SK-N-SH (cell line): ENCODE data around the gene NME5. TPM values are rescaled to one million over a fixed set of nuclear protein-coding genes. Genes with fewer than 3 reads are reported as not detected.

Experiments
- CTCF ChIA-PET: fragments of 300-600, 350-600 bp; formaldehyde crosslinking; extraction: SDS; loops from one replicate; lab custom pipeline; 2021; lab: Yijun Ruan, JAX
- POLR2A ChIA-PET: fragments of 350-600 bp; sonication (Branson Sonifier 250); formaldehyde crosslinking; extraction: SDS; loops from one replicate; lab custom pipeline; 2020; ENCODE audit warnings: antibody characterized with exemption, inconsistent platforms; lab: Yijun Ruan, JAX
- DNase-seq: peaks from one replicate; pipeline ENCODE4 v3.0.0; 2012
- H2AFZ ChIP-seq: fragments of 200-600 bp; sonication (generic); 2 replicates; pipeline ENCODE4 v1.8.1; 2016; ENCODE audit warnings: antibody characterized with exemption, mild to moderate bottlenecking, low read depth
- H3F3A ChIP-seq: fragments of 200-600 bp; sonication (generic); replicated peaks from 2 replicates; pipeline ENCODE3; 2016; ENCODE audit warnings: antibody characterized with exemption, mild to moderate bottlenecking; ENCODE audit not compliant: insufficient read depth
- H3K27ac ChIP-seq, 2 experiments: fragments of 200-500 bp in 1 of 2; fragments of 200-600 bp in 1 of 2; sonication (Bioruptor generic) in 1 of 2; sonication (generic), shearing (Covaris generic) in 1 of 2; 2 replicates each; pipeline versions ENCODE4 v1.5.1 to v1.6.1; 2014 to 2016; ENCODE audit warnings: low read depth in 2 of 2, inconsistent platforms in 1 of 2, low read length in 1 of 2, mild to moderate bottlenecking in 1 of 2, mixed read lengths in 1 of 2
- H3K27me3 ChIP-seq: fragments of 200-600 bp; sonication (generic), shearing (Covaris generic); 2 replicates; pipeline ENCODE4 v1.6.1; 2016; ENCODE audit warnings: mixed run types; ENCODE audit not compliant: insufficient read depth
- H3K36me3 ChIP-seq, 2 experiments: fragments of 200-500 bp in 1 of 2; fragments of 200-600 bp in 1 of 2; sonication (Bioruptor generic) in 1 of 2; sonication (generic) in 1 of 2; replicated peaks in 1 of 2; 2 replicates each; pipeline versions ENCODE3 to v1.5.1; 2014 to 2016; ENCODE audit warnings: low read length in 1 of 2, mild to moderate bottlenecking in 1 of 2; ENCODE audit not compliant: insufficient read depth in 2 of 2, control insufficient read depth in 1 of 2
- H3K4me1 ChIP-seq, 2 experiments: fragments of 200-500 bp in 1 of 2; fragments of 200-600 bp in 1 of 2; sonication (Bioruptor generic) in 1 of 2; sonication (generic), shearing (Covaris generic) in 1 of 2; 2 replicates each; pipeline versions ENCODE4 v1.5.1 to v1.6.1; 2014 to 2016; ENCODE audit warnings: low read depth in 1 of 2, low read length in 1 of 2, mixed run types in 1 of 2; ENCODE audit not compliant: insufficient read depth in 2 of 2, control insufficient read depth in 1 of 2
- H3K4me2 ChIP-seq: fragments of 200-600 bp; sonication (generic), shearing (Covaris generic); 2 replicates; pipeline ENCODE4 v1.6.1; 2017; ENCODE audit warnings: mixed run types
- H3K4me3 ChIP-seq, 2 experiments: fragments of 200-500 bp in 1 of 2; fragments of 200-600 bp in 1 of 2; sonication (Bioruptor generic) in 1 of 2; sonication (generic), shearing (Covaris generic) in 1 of 2; 2 replicates each; pipeline versions ENCODE4 v1.5.1 to v1.8.1; 2014 to 2016; ENCODE audit warnings: low read depth in 2 of 2, inconsistent platforms in 1 of 2, low read length in 1 of 2, mild to moderate bottlenecking in 1 of 2, mixed read lengths in 1 of 2, moderate library complexity in 1 of 2
- H3K79me2 ChIP-seq: fragments of 200-600 bp; sonication (generic); 2 replicates; pipeline ENCODE4 v1.8.1; 2017; ENCODE audit warnings: mild to moderate bottlenecking; ENCODE audit not compliant: insufficient read depth
- H3K9ac ChIP-seq: fragments of 200-600 bp; sonication (generic); 2 replicates; pipeline ENCODE4 v1.6.1; 2017; ENCODE audit warnings: mixed run types
- H3K9me2 ChIP-seq: fragments of 200-600 bp; sonication (generic); 2 replicates; pipeline ENCODE4 v1.6.1; 2017; ENCODE audit warnings: mixed run types
- H3K9me3 ChIP-seq: fragments of 200-600 bp; sonication (generic); 2 replicates; pipeline ENCODE4 v1.6.1; 2017; ENCODE audit warnings: mixed run types, mild to moderate bottlenecking, moderate library complexity
- H4K20me1 ChIP-seq: fragments of 200-600 bp; sonication (generic); 2 replicates; pipeline ENCODE4 v1.6.1; 2017; ENCODE audit warnings: mild to moderate bottlenecking, mixed run types; ENCODE audit not compliant: insufficient read depth
- CHD2 ChIP-seq: fragments of 150-350 bp; IDR thresholded peaks from 2 replicates; pipeline ENCODE4 v1.6.1; 2018; ENCODE audit warnings: low read length; ENCODE audit not compliant: partially characterized antibody
- CTCF ChIP-seq: fragments of 200-600 bp; sonication (generic); IDR thresholded peaks from 2 replicates; pipeline ENCODE4 v1.6.1; 2017; ENCODE audit warnings: antibody characterized with exemption, mild to moderate bottlenecking, moderate library complexity
- ELF1 ChIP-seq: IDR thresholded peaks from 2 replicates; pipeline ENCODE4 v1.4.0; 2012
- EZH2phosphoT487 ChIP-seq: fragments of 200-600 bp; sonication (generic); IDR thresholded peaks from 2 replicates; pipeline ENCODE4 v1.6.1; 2017; ENCODE audit warnings: low read depth, mixed run types, mild to moderate bottlenecking, antibody characterized with exemption, moderate library complexity, borderline replicate concordance
- FOXJ3 ChIP-seq: sonication (generic); formaldehyde crosslinking; IDR thresholded peaks from 2 replicates; pipeline ENCODE4 v1.5.1; 2020; ENCODE audit warnings: mild to moderate bottlenecking, missing genetic modification reagents
- FOXM1 ChIP-seq: IDR thresholded peaks from 2 replicates; pipeline ENCODE4 v1.4.0; 2012; ENCODE audit warnings: low read depth, mild to moderate bottlenecking
- GATA2 ChIP-seq: sonication (generic); formaldehyde crosslinking; IDR thresholded peaks from 2 replicates; pipeline ENCODE4 v1.5.0; 2020; ENCODE audit warnings: mild to moderate bottlenecking, missing genetic modification reagents
- IRF3 ChIP-seq: fragments of 150-350 bp; IDR thresholded peaks from 2 replicates; pipeline ENCODE4 v1.6.1; 2016; ENCODE audit warnings: mild to moderate bottlenecking, low read depth, low read length
- JUND ChIP-seq: IDR thresholded peaks from 2 replicates; pipeline ENCODE4 v1.4.0; 2012
- PBX3 ChIP-seq: IDR thresholded peaks from 2 replicates; pipeline ENCODE4; 2012
- RCOR1 ChIP-seq: fragments of 150-350 bp; IDR thresholded peaks from 2 replicates; pipeline ENCODE4 v1.6.1; 2017; ENCODE audit warnings: antibody characterized with exemption, low read length
- RFX5 ChIP-seq: IDR thresholded peaks from 2 replicates; pipeline ENCODE4 v1.6.1; 2012; ENCODE audit warnings: mild to moderate bottlenecking, improper control_type of control experiment, low read length
- SIN3A ChIP-seq: IDR thresholded peaks from 2 replicates; pipeline ENCODE4 v1.6.1; 2012; ENCODE audit warnings: low read depth, mild to moderate bottlenecking, low read length, moderate library complexity, borderline replicate concordance
- SMC3 ChIP-seq: IDR thresholded peaks from 2 replicates; pipeline ENCODE4 v1.6.1; 2012; ENCODE audit warnings: low read depth, low read length, improper control_type of control experiment
- TCF12 ChIP-seq: IDR thresholded peaks from 2 replicates; pipeline ENCODE4 v1.4.0; 2012
- USF1 ChIP-seq: IDR thresholded peaks from 2 replicates; pipeline ENCODE4 v1.4.0; 2012; ENCODE audit warnings: low read depth, borderline replicate concordance
- USF2 ChIP-seq: fragments of 150-350 bp; IDR thresholded peaks from 2 replicates; pipeline ENCODE4 v1.6.1; 2017; ENCODE audit warnings: antibody characterized with exemption, low read length, low read depth, borderline replicate concordance
- WGBS: methylation state at CpG from one replicate; pipeline ENCODE4 v1.1.6; 2017; ENCODE audit warnings: low lambda C conversion rate; 5-methylcytosine and 5-hydroxymethylcytosine counted together
- polyA plus RNA-seq, 3 experiments: library from polyadenylated mRNA; depleted of rRNA; stranded (reverse); fragments of >200 nt; gene quantifications; 2 replicates each; pipeline ENCODE4 v1.2.3, GENCODE V29; 2012

The NME5 gene
- polyA plus RNA-seq, 1 of the 3 experiments (the other 2 are of a cell fraction): 3.7 TPM

GRCh38 chr5:138182808-138183207, 43.6 kb upstream of the NME5 start:
- H3K4me1 ChIP-seq: peaks cover 0 to 11% of the 10 kb centered on the region in 2 experiments; a peak in 2 of 4 replicates
- DNase-seq: no peak
- H3F3A ChIP-seq: peaks cover 15% of the 10 kb centered on the region
- no peaks in the 10 kb centered on the region for H3K27me3 ChIP-seq
- H3K9ac ChIP-seq: no peak overlapping the region
- H3K36me3 ChIP-seq: peaks cover 40 to 66% of the 10 kb centered on the region in 2 experiments
- no peak overlapping the region for H3K4me3 ChIP-seq
- H3K27ac ChIP-seq: no peak overlapping the region
- POLR2A ChIA-PET: no interaction called here
- H3K79me2 ChIP-seq: peaks cover 36% of the 10 kb centered on the region
- H2AFZ ChIP-seq: no peak overlapping the region
- H4K20me1 ChIP-seq: no peaks in the 10 kb centered on the region
- H3K4me2 ChIP-seq: no peak overlapping the region
- no peaks in the 10 kb centered on the region for H3K9me2 ChIP-seq
- 71% methylated on average over 3 of the region's 6 CpGs for WGBS
- TF ChIP-seq USF1 (no peak), JUND (no peak), GATA2 (CRISPR knock-in tag) (no peak), USF2 (no peak), FOXJ3 (CRISPR knock-in tag) (no peak), EZH2phosphoT487 (no peak), SMC3 (no peak), CHD2 (no peak), CTCF (no peak), PBX3 (no peak), FOXM1 (no peak), IRF3 (no peak), ELF1 (no peak), RFX5 (no peak), RCOR1 (no peak), TCF12 (no peak), SIN3A (no peak)
- no peaks in the 10 kb centered on the region for H3K9me3 ChIP-seq
- CTCF ChIA-PET: interaction anchor here (1.1 kb wide), 1 partner anchor 106 kb away, joined by 4 read pairs; no protein-coding TSS in a partner anchor
